ENCODE data around the gene ARL8B. TPM values are rescaled to one million over a fixed set of nuclear protein-coding genes. Genes with fewer than 3 reads are reported as not detected.

ARL8B gene
- total and polyA plus RNA-seq, 2 of the 8 experiments (the other 6 are each of a cell fraction or from before 2014, with no cell fraction given), result 14.5 to 27.8 TPM

- no peak for TF ChIP-seq CHD7 (IDR thresholded peaks at IDR 0.05; ENCODE audit: insufficient replicate concordance, low read length)
- TF ChIP-seq POLR2A (IDR thresholded peaks at IDR 0.05; ENCODE audit: control extremely low read depth in 1 of 2, low read depth in 2 of 2, low read length in 2 of 2), result no peak
- no peak for TF ChIP-seq RBBP5 (IDR thresholded peaks at IDR 0.05; ENCODE audit: borderline replicate concordance, low read depth, low read length)
- no peak for TF ChIP-seq MAX (IDR thresholded peaks at IDR 0.05)
These were observed 19.6 kb upstream of the ARL8B start (continued) for GRCh38 chr3:5102532-5102931.

Data from H1 (cell line).